Natural killer cell (primary cell): ENCODE results near the gene SMARCA1. TPM values are rescaled to one million over a fixed set of nuclear protein-coding genes. Genes with fewer than 3 reads are reported as not detected.

Experiments
- ATAC-seq, 3 donors: fragments of 150-1000 bp in 2 of 3; fragments of 200-7000 bp in 1 of 3; cut with Tn5 transposase; 1 replicate in 1 of 3; 2 replicates in 2 of 3; pipeline ENCODE4 v1.10.0; 2021; ENCODE audit warnings: mild to moderate bottlenecking in 2 of 3, moderate library complexity in 2 of 3
- DNase-seq, 2 donors: peaks; one replicate each; pipeline versions ENCODE4 v3.0.0 to v3.0.0-alpha.2; 2013 to 2021; ENCODE audit warnings: mixed read lengths in 1 of 2
- H3K27ac ChIP-seq: one replicate; pipeline ENCODE4 v1.5.1; 2013; ENCODE audit warnings: mild to moderate bottlenecking, low read length
- H3K27me3 ChIP-seq: one replicate; pipeline ENCODE4 v1.6.1; 2013; ENCODE audit warnings: low read length; ENCODE audit not compliant: control insufficient read depth, insufficient read depth
- H3K36me3 ChIP-seq: one replicate; pipeline ENCODE4 v1.6.1; 2013; ENCODE audit warnings: low read length; ENCODE audit not compliant: control insufficient read depth, insufficient read depth
- H3K4me1 ChIP-seq: one replicate; pipeline ENCODE4 v1.6.1; 2013; ENCODE audit warnings: low read length; ENCODE audit not compliant: control insufficient read depth, insufficient read depth
- H3K4me3 ChIP-seq: one replicate; pipeline ENCODE4 v1.5.1; 2013; ENCODE audit warnings: low read length
- H3K9me3 ChIP-seq: one replicate; pipeline ENCODE4 v1.6.1; 2013; ENCODE audit warnings: low read length; ENCODE audit not compliant: control insufficient read depth, insufficient read depth
- H3K27ac Mint-ChIP-seq, 2 donors: one replicate each; pipeline ENCODE4 v1.8.0; 2022; ENCODE audit warnings: mild to moderate bottlenecking in 2 of 2, mixed read lengths in 2 of 2, moderate library complexity in 1 of 2
- H3K27me3 Mint-ChIP-seq, 2 donors: one replicate each; pipeline ENCODE4 v1.8.0; 2022; ENCODE audit warnings: low read depth in 2 of 2, mixed read lengths in 2 of 2
- H3K36me3 Mint-ChIP-seq: one replicate; pipeline ENCODE4 v1.8.0; 2022; ENCODE audit warnings: mixed read lengths
- H3K4me1 Mint-ChIP-seq, 2 donors: one replicate each; pipeline ENCODE4 v1.8.0; 2022; ENCODE audit warnings: mixed read lengths in 2 of 2
- H3K4me3 Mint-ChIP-seq: one replicate; pipeline ENCODE4 v1.8.0; 2022; ENCODE audit warnings: mild to moderate bottlenecking, moderate library complexity, mixed read lengths
- H3K9me3 Mint-ChIP-seq, 2 donors: one replicate each; pipeline ENCODE4 v1.8.0; 2022; ENCODE audit warnings: mixed read lengths in 2 of 2
- CTCF ChIP-seq: fragments of 200-600 bp; IDR thresholded peaks from one replicate; pipeline ENCODE4 v1.8.0; 2022; ENCODE audit warnings: antibody characterized with exemption
- WGBS: methylation state at CpG from one replicate; pipeline ENCODE4 v1.1.7; 2013; ENCODE audit warnings: missing lambda C conversion rate; ENCODE audit not compliant: insufficient coverage; 5-methylcytosine and 5-hydroxymethylcytosine counted together
- intact Hi-C: fragments of 100-400 bp; cut with micrococcal nuclease; formaldehyde crosslinking; loops from one replicate; pipeline ENCODE4 v1.14.2; 2022
- total RNA-seq, 4 donors: library from RNA; stranded (reverse); fragments of 120-200 nt in 1 of 4; gene quantifications; one replicate each; pipeline versions ENCODE4 v1.2.3 to v1.2.4, GENCODE V29; 2013 to 2022

SMARCA1 gene
- total RNA-seq, 3 donors from 2014 or later (not counting 1 experiment from before 2014, with no cell fraction given), result 0.18 TPM; not detected in 2

DNA sequence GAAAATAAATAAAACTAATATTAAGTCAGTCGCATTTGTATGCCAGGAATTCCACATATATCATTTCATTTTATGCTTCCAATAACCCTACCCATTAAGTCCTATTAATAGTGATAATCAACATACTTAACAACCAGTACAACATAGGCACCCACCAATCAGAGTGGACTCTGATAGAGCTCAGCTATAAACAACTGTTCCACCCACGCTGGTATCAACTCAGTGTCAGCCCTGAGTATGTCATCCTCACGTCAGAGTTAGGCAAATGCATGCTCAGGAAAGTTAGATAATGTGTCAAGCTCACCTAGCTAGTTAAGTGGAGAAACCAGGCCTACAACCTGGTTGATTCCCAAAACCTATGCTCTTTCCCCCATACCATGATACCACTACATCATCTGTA lies 89.3 kb downstream of the SMARCA1 start:
- intact Hi-C loops, result no loop called here
- Histone ChIP-seq H3K36me3 (no peaks in the 10 kb centered on the region), H3K4me3 (no peak overlapping the region), H3K27me3 (no peaks in the 10 kb centered on the region), H3K27ac (no peak overlapping the region), H3K9me3 (no peaks in the 10 kb centered on the region), H3K4me1 (no peaks in the 10 kb centered on the region)
- no peak for TF ChIP-seq CTCF
- ATAC-seq (no peak), DNase-seq (no peak)
- WGBS, result 70% methylated on average over 2 of the region's 3 CpGs
- H3K36me3 Mint-ChIP-seq, result no peaks in the 10 kb centered on the region
- no peak overlapping the region for H3K4me3 Mint-ChIP-seq
- H3K9me3 Mint-ChIP-seq, result no peaks in the 10 kb centered on the region
- no peak overlapping the region for H3K27ac Mint-ChIP-seq
- no peaks in the 10 kb centered on the region for H3K4me1 Mint-ChIP-seq
- H3K27me3 Mint-ChIP-seq, result peaks cover 0 to 17% of the 10 kb centered on the region in 2 donors

DNA sequence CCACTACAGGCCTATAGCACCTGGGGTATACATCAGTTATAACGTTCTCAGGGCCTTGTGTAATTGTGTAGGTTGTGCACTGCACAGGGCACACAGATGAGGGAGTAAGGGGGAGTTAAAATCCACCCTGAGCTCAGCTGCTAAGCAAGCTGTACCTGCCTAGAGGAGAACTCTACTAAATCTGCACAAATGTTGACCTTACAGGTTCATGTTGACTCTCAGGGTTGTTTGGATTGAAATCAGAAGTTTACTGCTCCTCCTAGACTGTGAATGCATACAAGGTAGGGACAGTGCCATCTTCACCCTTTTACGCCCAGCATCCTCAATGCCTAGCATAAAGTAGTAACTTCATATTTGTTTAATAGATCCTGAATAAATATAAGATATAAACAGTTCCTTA lies 89.8 kb downstream of the SMARCA1 start:
- Histone ChIP-seq H3K4me1 (no peaks in the 10 kb centered on the region), H3K27me3 (no peaks in the 10 kb centered on the region), H3K4me3 (no peak overlapping the region), H3K27ac (no peak overlapping the region), H3K36me3 (no peaks in the 10 kb centered on the region), H3K9me3 (no peaks in the 10 kb centered on the region)
- no peaks in the 10 kb centered on the region for H3K4me1 Mint-ChIP-seq
- H3K36me3 Mint-ChIP-seq, result no peaks in the 10 kb centered on the region
- no peaks in the 10 kb centered on the region for H3K9me3 Mint-ChIP-seq
- DNase-seq, result no peak
- H3K4me3 Mint-ChIP-seq, result no peak overlapping the region
- WGBS, result no CpG with 5 or more reads among the region's 2 CpGs
- H3K27ac Mint-ChIP-seq, result no peak overlapping the region
- intact Hi-C loops, result no loop called here
- TF ChIP-seq CTCF, result no peak
- peaks cover 0 to 22% of the 10 kb centered on the region in 2 donors for H3K27me3 Mint-ChIP-seq
- no peak for ATAC-seq

DNA sequence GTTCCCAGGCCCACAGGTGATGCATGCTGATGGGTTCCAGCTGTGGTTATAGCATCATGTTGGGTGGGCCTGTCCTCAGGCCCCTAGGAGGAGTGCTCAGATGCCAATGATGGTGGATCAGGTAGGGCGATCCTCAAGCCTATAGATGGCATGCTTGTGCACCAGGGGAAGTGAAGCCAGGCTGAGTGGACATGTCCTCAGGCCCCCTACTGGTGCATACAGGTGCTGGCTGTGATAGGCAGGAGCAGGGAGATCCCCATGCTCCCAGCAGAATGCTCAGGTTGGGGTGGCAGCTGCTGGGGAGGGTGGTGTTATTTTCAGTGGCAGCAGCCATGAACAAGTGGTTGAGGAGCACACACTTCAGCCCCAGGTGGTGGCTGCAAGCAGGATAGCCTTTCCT lies 96.0 kb downstream of the SMARCA1 start:
- H3K4me1 Mint-ChIP-seq, result no peaks in the 10 kb centered on the region
- no peak overlapping the region for H3K27ac ChIP-seq
- no peaks in the 10 kb centered on the region for H3K9me3 ChIP-seq
- WGBS, result 89% methylated on average over 1 of the region's 1 CpG
- no peak for ATAC-seq
- no peak overlapping the region for H3K27ac Mint-ChIP-seq
- H3K9me3 Mint-ChIP-seq, result peaks cover 0 to 3% of the 10 kb centered on the region in 2 donors
- DNase-seq, result no peak
- no peak overlapping the region for H3K4me3 Mint-ChIP-seq
- H3K27me3 Mint-ChIP-seq, result peaks cover 8 to 56% of the 10 kb centered on the region in 2 donors
- no peaks in the 10 kb centered on the region for H3K27me3 ChIP-seq
- H3K36me3 ChIP-seq, result no peaks in the 10 kb centered on the region
- no peak overlapping the region for H3K4me3 ChIP-seq
- H3K4me1 ChIP-seq, result no peaks in the 10 kb centered on the region
- intact Hi-C loops, result no loop called here
- H3K36me3 Mint-ChIP-seq, result no peaks in the 10 kb centered on the region
- no peak for TF ChIP-seq CTCF

DNA sequence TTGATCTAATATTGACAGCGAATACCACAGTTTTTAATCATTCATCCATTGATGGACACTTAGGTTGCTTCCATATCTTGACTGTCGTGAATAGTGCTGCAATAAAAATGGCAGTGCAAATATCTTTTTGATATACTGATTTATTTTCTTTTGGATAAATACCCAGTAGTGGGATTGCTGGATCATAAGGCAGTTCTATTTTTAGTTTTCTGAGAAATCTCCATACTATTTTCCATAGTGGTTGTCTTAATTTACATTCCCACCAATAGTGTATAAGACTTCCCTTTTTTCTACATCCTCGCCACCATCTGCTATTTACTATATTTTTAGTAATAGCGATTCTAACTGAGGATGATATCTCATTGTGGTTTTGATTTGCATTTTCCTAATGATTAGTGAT lies 100.1 kb downstream of the SMARCA1 start:
- Histone ChIP-seq H3K36me3 (no peaks in the 10 kb centered on the region), H3K4me3 (no peak overlapping the region), H3K9me3 (no peaks in the 10 kb centered on the region), H3K4me1 (no peaks in the 10 kb centered on the region), H3K27ac (no peak overlapping the region), H3K27me3 (no peaks in the 10 kb centered on the region)
- Mint-ChIP-seq H3K4me3 (no peak overlapping the region), H3K9me3 (peaks cover 0 to 3% of the 10 kb centered on the region in 2 donors), H3K27me3 (peaks cover 8 to 35% of the 10 kb centered on the region in 2 donors), H3K36me3 (no peaks in the 10 kb centered on the region), H3K4me1 (no peaks in the 10 kb centered on the region), H3K27ac (no peak overlapping the region)
- DNase-seq (no peak), ATAC-seq (no peak)
- intact Hi-C loops, result no loop called here
- no CpG with 5 or more reads among the region's 4 CpGs for WGBS
- no peak for TF ChIP-seq CTCF
